IMR-90 (cell line): ENCODE data around the gene FNBP1. TPM values are rescaled to one million over a fixed set of nuclear protein-coding genes. Genes with fewer than 3 reads are reported as not detected.

Source experiments
- ATAC-seq: fragments of 200-7000 bp; cut with Tn5 transposase; 2 replicates; pipeline ENCODE4 v1.9.1; 2020; ENCODE audit warnings: low read depth, mild to moderate bottlenecking, moderate library complexity
- BruUV-seq: library from RNA; stranded (reverse); fragments of 400-500 nt; replicated peaks from 2 replicates; lab custom pipeline; 2021; lab: Mats Ljungman, UMichigan
- CTCF ChIA-PET: fragments of 300-600 bp; formaldehyde crosslinking; extraction: SDS; loops from one replicate; lab custom pipeline; 2021; ENCODE audit warnings: antibody characterized with exemption; lab: Yijun Ruan, JAX
- POLR2A ChIA-PET: fragments of 300-600 bp; sonication (Branson Sonifier 250); formaldehyde crosslinking; loops from one replicate; lab custom pipeline; 2022; ENCODE audit warnings: antibody characterized with exemption; ENCODE audit not compliant: unreplicated experiment; lab: Charles Lee
- DNase-seq: peaks from one replicate; pipeline ENCODE4 v3.0.0; 2013
- H2AFZ ChIP-seq: replicated peaks from 2 replicates; pipeline ENCODE3; 2013; ENCODE audit warnings: low read length, mild to moderate bottlenecking; ENCODE audit not compliant: poor library complexity
- H2AK5ac ChIP-seq: 2 replicates; pipeline ENCODE4 v1.6.1; 2013; ENCODE audit warnings: low read depth, low read length, inconsistent platforms
- H2AK9ac ChIP-seq: replicated peaks from 2 replicates; pipeline ENCODE3; 2013; ENCODE audit warnings: mild to moderate bottlenecking, low read depth, low read length, moderate library complexity; ENCODE audit not compliant: poor library complexity
- H2BK120ac ChIP-seq: 2 replicates; pipeline ENCODE4 v1.6.1; 2013; ENCODE audit warnings: low read depth, low read length, inconsistent platforms
- H2BK15ac ChIP-seq: 3 replicates; pipeline ENCODE4 v1.6.1; 2013; ENCODE audit warnings: low read depth, low read length, inconsistent platforms
- H2BK20ac ChIP-seq: 2 replicates; pipeline ENCODE4 v1.6.1; 2013; ENCODE audit warnings: low read depth, mild to moderate bottlenecking, inconsistent platforms, low read length, moderate library complexity
- H2BK5ac ChIP-seq: 2 replicates; pipeline ENCODE4 v1.6.1; 2013; ENCODE audit warnings: mild to moderate bottlenecking, low read depth, low read length, inconsistent platforms; ENCODE audit not compliant: poor library complexity, severe bottlenecking
- H3K14ac ChIP-seq: replicated peaks from 2 replicates; pipeline ENCODE4 v1.6.1; 2013; ENCODE audit warnings: low read depth, low read length, inconsistent platforms
- H3K18ac ChIP-seq: 2 replicates; pipeline ENCODE4 v1.6.1; 2013; ENCODE audit warnings: low read depth, low read length, control low read depth
- H3K23ac ChIP-seq: 2 replicates; pipeline ENCODE4 v1.6.1; 2013; ENCODE audit warnings: low read depth, low read length, inconsistent platforms
- H3K27ac ChIP-seq: 2 replicates; pipeline ENCODE4 v1.5.1; 2013; ENCODE audit warnings: mild to moderate bottlenecking, control low read depth, low read length; ENCODE audit not compliant: insufficient read depth
- H3K27me3 ChIP-seq: 2 replicates; pipeline ENCODE4 v1.6.1; 2013; ENCODE audit warnings: low read length; ENCODE audit not compliant: control insufficient read depth, insufficient read depth
- H3K36me3 ChIP-seq: 2 replicates; pipeline ENCODE4 v1.6.1; 2013; ENCODE audit warnings: low read length, mixed read lengths; ENCODE audit not compliant: control insufficient read depth, insufficient read depth
- H3K4ac ChIP-seq: 2 replicates; pipeline ENCODE4 v1.6.1; 2013; ENCODE audit warnings: low read depth, low read length, inconsistent platforms
- H3K4me1 ChIP-seq: 2 replicates; pipeline ENCODE4 v1.6.1; 2013; ENCODE audit warnings: low read length, mixed read lengths; ENCODE audit not compliant: control insufficient read depth, insufficient read depth
- H3K4me2 ChIP-seq: 2 replicates; pipeline ENCODE4 v1.6.1; 2013; ENCODE audit warnings: low read depth, mild to moderate bottlenecking, control low read depth, low read length, moderate library complexity
- H3K4me3 ChIP-seq: 2 replicates; pipeline ENCODE4 v1.5.1; 2013; ENCODE audit warnings: low read depth, mild to moderate bottlenecking, control low read depth, low read length, moderate library complexity; ENCODE audit not compliant: insufficient read depth
- H3K56ac ChIP-seq: 2 replicates; pipeline ENCODE4 v1.6.1; 2013; ENCODE audit warnings: low read length, inconsistent platforms; ENCODE audit not compliant: insufficient read depth; ENCODE audit errors: extremely low read depth
- H3K79me1 ChIP-seq, 2 experiments: 2 replicates each; pipeline ENCODE4 v1.6.1; 2013; ENCODE audit warnings: low read length in 2 of 2, inconsistent platforms in 1 of 2, low read depth in 1 of 2
- H3K9ac ChIP-seq: 2 replicates; pipeline ENCODE4 v1.6.1; 2013; ENCODE audit warnings: low read depth, low read length, control low read depth
- H3K9me1 ChIP-seq: 2 replicates; pipeline ENCODE4 v1.6.1; 2013; ENCODE audit warnings: low read length, inconsistent platforms; ENCODE audit not compliant: insufficient read depth
- H3K9me3 ChIP-seq: 2 replicates; pipeline ENCODE4 v1.6.1; 2013; ENCODE audit warnings: low read length; ENCODE audit not compliant: control insufficient read depth, insufficient read depth
- H4K20me1 ChIP-seq: 2 replicates; pipeline ENCODE4 v1.6.1; 2013; ENCODE audit warnings: low read length, inconsistent platforms; ENCODE audit not compliant: insufficient read depth
- H4K5ac ChIP-seq: 2 replicates; pipeline ENCODE4 v1.6.1; 2013; ENCODE audit warnings: mild to moderate bottlenecking, low read depth, low read length, control low read depth
- H4K8ac ChIP-seq, 2 experiments: 2 replicates each; pipeline ENCODE4 v1.6.1; 2013; ENCODE audit warnings: low read depth in 2 of 2, low read length in 2 of 2, control low read depth in 1 of 2, inconsistent platforms in 1 of 2
- H4K91ac ChIP-seq: 2 replicates; pipeline ENCODE4 v1.6.1; 2013; ENCODE audit warnings: low read depth, low read length, inconsistent platforms; ENCODE audit not compliant: insufficient read depth
- BHLHE40 ChIP-seq: fragments of 150-350 bp; IDR thresholded peaks from 2 replicates; pipeline ENCODE4 v1.6.1; 2016; ENCODE audit warnings: mild to moderate bottlenecking, low read depth, low read length
- CEBPB ChIP-seq: IDR thresholded peaks from 2 replicates; pipeline ENCODE4 v1.6.1; 2012; ENCODE audit warnings: low read depth, low read length, improper control_type of control experiment
- CHD1 ChIP-seq: IDR thresholded peaks from 2 replicates; pipeline ENCODE4 v1.6.1; 2012; ENCODE audit warnings: low read depth, low read length, improper control_type of control experiment
- CTCF ChIP-seq: conservative IDR thresholded peaks from 2 replicates; pipeline ENCODE4 v1.5.1; 2012; ENCODE audit warnings: mild to moderate bottlenecking, low read depth, low read length, improper control_type of control experiment
- FOS ChIP-seq: fragments of 150-350 bp; IDR thresholded peaks from 2 replicates; pipeline ENCODE4 v1.6.1; 2016; ENCODE audit warnings: low read depth, low read length
- MAFK ChIP-seq: IDR thresholded peaks from 2 replicates; pipeline ENCODE4 v1.6.1; 2012; ENCODE audit warnings: low read depth, low read length, improper control_type of control experiment
- MAZ ChIP-seq: IDR thresholded peaks from 2 replicates; pipeline ENCODE4 v1.6.1; 2012; ENCODE audit warnings: low read depth, mild to moderate bottlenecking, low read length, improper control_type of control experiment, moderate library complexity, borderline replicate concordance
- MXI1 ChIP-seq: IDR thresholded peaks from 2 replicates; pipeline ENCODE4 v1.6.1; 2012; ENCODE audit warnings: low read depth, mild to moderate bottlenecking, low read length, moderate library complexity, borderline replicate concordance
- NFE2L2 ChIP-seq: fragments of 150-350 bp; IDR thresholded peaks from 2 replicates; pipeline ENCODE4 v1.6.1; 2016; ENCODE audit warnings: low read depth, mild to moderate bottlenecking, low read length
- POLR2A ChIP-seq: IDR thresholded peaks from 2 replicates; pipeline ENCODE4 v1.6.1; 2012; ENCODE audit warnings: mild to moderate bottlenecking, low read depth, low read length
- RAD21 ChIP-seq: IDR thresholded peaks from 2 replicates; pipeline ENCODE4 v1.6.1; 2012; ENCODE audit warnings: low read length, improper control_type of control experiment
- RCOR1 ChIP-seq: IDR thresholded peaks from 2 replicates; pipeline ENCODE4 v1.6.1; 2012; ENCODE audit warnings: mild to moderate bottlenecking, low read length, improper control_type of control experiment; ENCODE audit not compliant: insufficient replicate concordance
- RFX5 ChIP-seq: IDR thresholded peaks from 2 replicates; pipeline ENCODE4 v1.8.0; 2012; ENCODE audit warnings: low read depth, mild to moderate bottlenecking, low read length, moderate library complexity
- SMC3 ChIP-seq: fragments of 150-350 bp; IDR thresholded peaks from 2 replicates; pipeline ENCODE4 v1.6.1; 2016; ENCODE audit warnings: low read depth, mild to moderate bottlenecking, antibody characterized with exemption, low read length, moderate library complexity
- USF2 ChIP-seq: fragments of 150-350 bp; IDR thresholded peaks from 2 replicates; pipeline ENCODE4 v1.6.1; 2017; ENCODE audit warnings: mild to moderate bottlenecking, antibody characterized with exemption, low read length, low read depth
- WGBS, 2 experiments: methylation state at CpG; one replicate each; pipeline versions ENCODE4 v1.1.5 to v1.1.7; 2013; ENCODE audit warnings: missing lambda C conversion rate in 2 of 2; ENCODE audit not compliant: insufficient read length in 1 of 2; ENCODE audit errors: extremely low coverage in 2 of 2; 5-methylcytosine and 5-hydroxymethylcytosine counted together
- dilution Hi-C: fragments of 300-500 bp; cut with HindIII; formaldehyde crosslinking; loops from one replicate; pipeline ENCODE4 v1.14.3; 2018; ENCODE audit warnings: low sequenced_read_pairs; ENCODE audit not compliant: unreplicated experiment
- in situ Hi-C: fragments of 300-500 bp; cut with MboI; formaldehyde crosslinking; loops from 3 replicates; pipeline ENCODE4 v1.14.3; 2019; ENCODE audit warnings: low sequenced_read_pairs, inconsistent platforms, mixed read lengths
- intact Hi-C: fragments of 100-400 bp; cut with micrococcal nuclease; formaldehyde crosslinking; loops from 2 replicates; pipeline ENCODE4 v1.10.0; 2022
- polyA plus RNA-seq, 3 experiments: library from polyadenylated mRNA; depleted of rRNA; stranded (reverse); fragments of >200 nt; gene quantifications; 2 replicates each; pipeline ENCODE4 v1.2.3, GENCODE V29; 2012; ENCODE audit warnings: low replicate concordance in 1 of 3
- total RNA-seq: library from RNA; depleted of rRNA; stranded (reverse); fragments of >200 nt; gene quantifications from 2 replicates; pipeline ENCODE4 v1.2.3, GENCODE V29; 2012

Gene FNBP1
- total and polyA plus RNA-seq, 2 of the 4 experiments (the other 2 are of a cell fraction), result 10.3 to 15.4 TPM

- no CpG with 5 or more reads among the region's 5 CpGs for WGBS, 2 experiments
- H3K23ac ChIP-seq, result no peak overlapping the region
- H3K9me3 ChIP-seq, result no peaks in the 10 kb centered on the region
- no peak overlapping the region for H3K4me2 ChIP-seq
- H4K20me1 ChIP-seq, result no peaks in the 10 kb centered on the region
- H2AK5ac ChIP-seq, result 0 out of 2 replicates have a peak overlapping the region, but pooled peaks have one; percentile 61
- H2BK15ac ChIP-seq, result no peak overlapping the region
- no peak for TF ChIP-seq RCOR1
- TF ChIP-seq POLR2A, result no peak
- no peak for TF ChIP-seq RFX5
- TF ChIP-seq RAD21, result no peak
- TF ChIP-seq MXI1, result no peak
- no peak for TF ChIP-seq CEBPB
- TF ChIP-seq BHLHE40, result no peak
- TF ChIP-seq NFE2L2, result no peak
- TF ChIP-seq USF2, result no peak
- no peak for TF ChIP-seq MAZ
- no peak for TF ChIP-seq CTCF
- no peak for TF ChIP-seq CHD1
- no peak for TF ChIP-seq FOS
- TF ChIP-seq MAFK, result no peak
- TF ChIP-seq SMC3, result no peak
- dilution Hi-C loops (no loop called here), intact Hi-C loops (no loop called here), in situ Hi-C loops (no loop called here)
- H4K91ac ChIP-seq, result no peak overlapping the region
- BruUV-seq, result no TSS peak
- no peak for ATAC-seq
- ChIA-PET POLR2A (no interaction called here), CTCF (no interaction called here)
- no peak overlapping the region for H3K18ac ChIP-seq
- H2AK9ac ChIP-seq, result no peak overlapping the region
- peaks cover 3% of the 10 kb centered on the region; the same call in 1 of the 2 replicates for H3K9me1 ChIP-seq
- H2AFZ ChIP-seq, result no peak overlapping the region
- no peak overlapping the region for H2BK5ac ChIP-seq
- H3K9ac ChIP-seq, result no peak overlapping the region
- H4K8ac ChIP-seq, result no peak overlapping the region
- no peaks in the 10 kb centered on the region for H3K36me3 ChIP-seq
- 0 out of 4 replicates have a peak, but pooled peaks cover 0 to 3% of the 10 kb centered on the region in 2 experiments for H3K79me1 ChIP-seq
- peaks cover 29% of the 10 kb centered on the region for H3K4me1 ChIP-seq
- H2BK120ac ChIP-seq, result no peak overlapping the region
- H3K4ac ChIP-seq, result no peak overlapping the region
- no peak overlapping the region for H3K56ac ChIP-seq
- no peak overlapping the region for H4K5ac ChIP-seq
- no peak overlapping the region for H3K4me3 ChIP-seq
- H3K14ac ChIP-seq, result no peak overlapping the region
- no peak overlapping the region for H2BK20ac ChIP-seq
- no peak for DNase-seq
- H3K27me3 ChIP-seq, result no peaks in the 10 kb centered on the region
- H3K27ac ChIP-seq, result no peak overlapping the region
Observed at GRCh38 chr9:129936222-129936621, 106.8 kb downstream of the FNBP1 start.
